Skeletal muscle satellite cell (primary cell): ENCODE results near the gene LY6G5C.

Experiments used
- H3K27me3 ChIP-seq: 2 replicates; pipeline ENCODE4 v1.7.0; 2013; ENCODE audit warnings: low read length; ENCODE audit not compliant: control insufficient read depth, insufficient read depth
- H3K36me3 ChIP-seq: 2 replicates; pipeline ENCODE4 v1.7.0; 2013; ENCODE audit warnings: mild to moderate bottlenecking, control low read depth, low read length; ENCODE audit not compliant: insufficient read depth
- H3K4me1 ChIP-seq: 2 replicates; pipeline ENCODE4 v1.7.0; 2013; ENCODE audit warnings: low read length; ENCODE audit not compliant: control insufficient read depth, insufficient read depth
- H3K4me2 ChIP-seq: 2 replicates; pipeline ENCODE4 v1.7.0; 2013; ENCODE audit warnings: mild to moderate bottlenecking, low read length
- H3K4me3 ChIP-seq: 2 replicates; pipeline ENCODE4 v1.7.0; 2013; ENCODE audit warnings: low read length
- H3K9ac ChIP-seq: 2 replicates; pipeline ENCODE4 v1.7.0; 2013; ENCODE audit warnings: mild to moderate bottlenecking, low read depth, low read length, moderate library complexity
- H3K9me3 ChIP-seq: replicated peaks from 2 replicates; pipeline ENCODE4 v1.7.0; 2013; ENCODE audit warnings: mild to moderate bottlenecking, control low read depth, low read length

The LY6G5C gene

GRCh38 chr6:31663961-31664789 is 16.7 kb downstream of the LY6G5C start:
- H3K9ac ChIP-seq, result peak overlapping the region; percentile 94
- H3K27me3 ChIP-seq, result no peaks in the 10 kb centered on the region
- H3K36me3 ChIP-seq, result peaks cover 26% of the 10 kb centered on the region
- H3K4me2 ChIP-seq, result peak overlapping the region; percentile 92
- H3K4me1 ChIP-seq, result peaks cover 31% of the 10 kb centered on the region
- H3K9me3 ChIP-seq, result no peaks in the 10 kb centered on the region
- peak overlapping the region; percentile 97 for H3K4me3 ChIP-seq

GRCh38 chr6:31663126-31663960 is 17.5 kb downstream of the LY6G5C start:
- H3K9ac ChIP-seq, result peak overlapping the region; percentile 94
- peak overlapping the region; percentile 97 for H3K4me3 ChIP-seq
- no peaks in the 10 kb centered on the region for H3K9me3 ChIP-seq
- peaks cover 38% of the 10 kb centered on the region for H3K4me1 ChIP-seq
- peak overlapping the region; percentile 92 for H3K4me2 ChIP-seq
- no peaks in the 10 kb centered on the region for H3K27me3 ChIP-seq
- H3K36me3 ChIP-seq, result peaks cover 20% of the 10 kb centered on the region

- no peak overlapping the region for H3K9ac ChIP-seq
- H3K4me1 ChIP-seq, result peaks cover 47% of the 10 kb centered on the region
- no peak overlapping the region for H3K4me3 ChIP-seq
- H3K36me3 ChIP-seq, result peaks cover 13% of the 10 kb centered on the region
- H3K4me2 ChIP-seq, result no peak overlapping the region
- H3K9me3 ChIP-seq, result no peaks in the 10 kb centered on the region
- no peaks in the 10 kb centered on the region for H3K27me3 ChIP-seq
Observed at GRCh38 chr6:31662124-31662723, 18.6 kb downstream of the LY6G5C start.

GRCh38 chr6:31661262-31662123 is 19.4 kb downstream of the LY6G5C start:
- H3K9me3 ChIP-seq, result no peaks in the 10 kb centered on the region
- H3K4me2 ChIP-seq, result peak overlapping the region; percentile 89
- H3K9ac ChIP-seq, result peak overlapping the region; percentile 96
- H3K27me3 ChIP-seq, result no peaks in the 10 kb centered on the region
- H3K4me3 ChIP-seq, result peak overlapping the region; percentile 94
- H3K36me3 ChIP-seq, result peaks cover 13% of the 10 kb centered on the region
- H3K4me1 ChIP-seq, result peaks cover 42% of the 10 kb centered on the region

- no peaks in the 10 kb centered on the region for H3K27me3 ChIP-seq
- H3K4me2 ChIP-seq, result peak within 1 kb of the TSS; percentile 89
- H3K4me3 ChIP-seq, result peak within 1 kb of the TSS; percentile 94
- peaks cover 15% of the 10 kb centered on the region for H3K36me3 ChIP-seq
- H3K9me3 ChIP-seq, result no peaks in the 10 kb centered on the region
- H3K4me1 ChIP-seq, result peaks cover 42% of the 10 kb centered on the region
- H3K9ac ChIP-seq, result peak within 1 kb of the TSS; percentile 96
Observed at GRCh38 chr6:31660381-31661261, 20.2 kb downstream of the LY6G5C start, which contains the start of gene C6orf47. C6orf47 (minus strand) TSS chr6:31660778; CDS start chr6:31659947, 831 bp downstream.

- peak overlapping the region; percentile 89 for H3K4me2 ChIP-seq
- peaks cover 42% of the 10 kb centered on the region for H3K4me1 ChIP-seq
- H3K36me3 ChIP-seq, result peaks cover 15% of the 10 kb centered on the region
Observed at GRCh38 chr6:31659649-31660380, 21.1 kb downstream of the LY6G5C start.

GRCh38 chr6:31658983-31659648 is 21.8 kb downstream of the LY6G5C start:
- H3K4me3 ChIP-seq, result peak overlapping the region; percentile 94
- H3K27me3 ChIP-seq, result no peaks in the 10 kb centered on the region
- H3K9me3 ChIP-seq, result no peaks in the 10 kb centered on the region
- H3K4me2 ChIP-seq, result peak overlapping the region; percentile 89
- H3K4me1 ChIP-seq, result peaks cover 38% of the 10 kb centered on the region
- H3K36me3 ChIP-seq, result peaks cover 15% of the 10 kb centered on the region
- H3K9ac ChIP-seq, result peak overlapping the region; percentile 96

More at GRCh38 chr6:31659649-31660380, 21.1 kb downstream of the LY6G5C start:
- no peaks in the 10 kb centered on the region for H3K9me3 ChIP-seq
- no peaks in the 10 kb centered on the region for H3K27me3 ChIP-seq
- peak overlapping the region; percentile 96 for H3K9ac ChIP-seq
- H3K4me3 ChIP-seq, result peak overlapping the region; percentile 94

GRCh38 chr6:31658158-31658688 is 22.6 kb downstream of the LY6G5C start:
- Histone ChIP-seq H3K9ac (no peak overlapping the region), H3K27me3 (no peaks in the 10 kb centered on the region), H3K4me1 (peaks cover 34% of the 10 kb centered on the region), H3K4me2 (peak overlapping the region; percentile 89), H3K4me3 (no peak overlapping the region), H3K9me3 (no peaks in the 10 kb centered on the region), H3K36me3 (peaks cover 15% of the 10 kb centered on the region)
